Measurements from ENCODE around the gene PIMREG. TPM values are rescaled to one million over a fixed set of nuclear protein-coding genes. Genes with fewer than 3 reads are reported as not detected.

The PIMREG gene, protein sequence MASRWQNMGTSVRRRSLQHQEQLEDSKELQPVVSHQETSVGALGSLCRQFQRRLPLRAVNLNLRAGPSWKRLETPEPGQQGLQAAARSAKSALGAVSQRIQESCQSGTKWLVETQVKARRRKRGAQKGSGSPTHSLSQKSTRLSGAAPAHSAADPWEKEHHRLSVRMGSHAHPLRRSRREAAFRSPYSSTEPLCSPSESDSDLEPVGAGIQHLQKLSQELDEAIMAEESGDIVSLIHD
- total RNA-seq (2014; rRNA removed): 91.4 and 94.6 TPM in 2 replicates
- polyA plus RNA-seq (2012): 40.8 TPM

GRCh38 chr17:6443692-6444570, at the start of gene PIMREG:
Gene PIMREG, plus strand, starts transcription at chr17:6444455. Its CDS starts 656 bp downstream, at chr17:6445111.
- DNase-seq (ENCODE audit: low read depth): peak; percentile 94

- no peak for DNase-seq (ENCODE audit: low read depth)
These were observed 45.3 kb upstream of the PIMREG start for GRCh38 chr17:6398955-6399354.

DNA sequence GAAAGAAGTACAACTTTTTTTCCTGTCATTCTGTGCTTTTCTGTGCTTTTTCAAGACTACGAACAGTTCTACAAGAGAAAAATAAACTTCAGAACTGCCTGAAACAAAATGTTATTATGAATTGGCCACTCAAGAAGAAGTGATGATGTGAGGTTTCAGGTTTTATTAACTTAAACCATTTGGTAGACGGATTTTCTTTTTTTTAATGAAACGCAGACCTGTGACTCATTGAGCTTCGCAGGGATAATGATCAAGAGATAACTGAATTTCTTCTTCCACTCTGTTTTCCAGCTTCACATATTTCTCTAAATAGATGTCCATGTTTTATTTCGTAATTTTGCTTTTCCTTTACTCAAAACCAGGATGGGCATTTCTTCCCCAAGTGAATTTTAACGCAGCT, 42.0 kb upstream of the PIMREG start:
- no peak for DNase-seq (ENCODE audit: low read depth)

DNA sequence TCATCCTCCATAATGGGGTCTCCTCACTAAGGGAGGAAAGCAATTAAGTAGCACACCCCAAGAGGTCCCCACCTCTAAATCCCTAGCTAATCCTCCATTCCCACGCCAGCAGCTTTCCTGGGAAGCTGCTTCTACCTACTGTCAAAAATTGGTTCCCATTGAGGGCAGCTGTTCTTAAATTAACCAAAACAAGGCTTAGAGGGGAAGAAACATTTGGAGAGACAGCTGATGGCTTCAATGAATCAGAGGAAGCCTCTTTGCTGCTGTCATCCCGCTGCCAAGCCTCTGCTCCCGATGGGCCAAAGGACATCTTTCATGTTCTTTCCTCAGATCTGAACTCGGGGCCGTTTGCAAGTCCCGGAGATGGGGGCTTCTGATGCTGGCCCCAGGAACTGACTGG, 36.0 kb upstream of the PIMREG start:
- DNase-seq (ENCODE audit: low read depth): peak; percentile 52

DNA sequence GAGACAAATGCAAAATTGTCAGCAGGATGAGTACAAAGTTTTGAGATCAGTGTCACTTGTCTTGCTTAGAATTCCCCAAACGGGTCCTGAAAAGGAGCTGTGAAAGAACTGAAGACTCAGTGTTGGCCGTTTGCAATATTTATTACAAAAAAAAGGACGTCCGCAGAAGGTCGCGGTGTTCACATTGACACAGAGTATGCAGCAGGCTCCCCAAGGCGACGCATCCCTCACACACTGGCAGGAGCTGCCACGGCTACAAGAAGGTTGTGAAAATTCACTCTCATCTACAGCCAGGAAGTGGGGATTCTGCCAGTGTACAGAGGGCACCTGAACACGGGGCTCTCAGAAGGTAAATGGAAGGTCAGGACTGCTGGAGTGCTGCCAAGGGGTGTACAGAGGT, 35.5 kb upstream of the PIMREG start:
- DNase-seq (ENCODE audit: low read depth): no peak

DNA sequence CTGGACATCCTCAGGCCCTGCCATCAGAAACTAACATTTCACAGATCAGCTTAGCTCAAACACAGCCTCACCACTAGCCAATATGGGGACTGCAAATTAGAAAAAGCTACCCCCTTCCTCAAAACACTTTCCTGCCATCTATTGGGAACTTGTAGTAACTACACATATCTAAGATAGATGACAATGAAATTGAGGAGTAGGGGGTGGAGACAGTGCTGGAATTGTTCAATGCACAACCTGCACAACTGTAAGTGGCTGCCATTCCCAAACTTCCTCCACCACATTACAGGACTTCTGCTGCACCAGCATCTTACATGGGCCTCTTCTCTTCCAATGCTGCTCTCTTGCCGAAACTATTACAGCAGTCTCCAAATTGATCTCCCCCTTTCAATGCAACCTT, 31.2 kb upstream of the PIMREG start:
- DNase-seq (ENCODE audit: low read depth): peak; percentile 46

DNA sequence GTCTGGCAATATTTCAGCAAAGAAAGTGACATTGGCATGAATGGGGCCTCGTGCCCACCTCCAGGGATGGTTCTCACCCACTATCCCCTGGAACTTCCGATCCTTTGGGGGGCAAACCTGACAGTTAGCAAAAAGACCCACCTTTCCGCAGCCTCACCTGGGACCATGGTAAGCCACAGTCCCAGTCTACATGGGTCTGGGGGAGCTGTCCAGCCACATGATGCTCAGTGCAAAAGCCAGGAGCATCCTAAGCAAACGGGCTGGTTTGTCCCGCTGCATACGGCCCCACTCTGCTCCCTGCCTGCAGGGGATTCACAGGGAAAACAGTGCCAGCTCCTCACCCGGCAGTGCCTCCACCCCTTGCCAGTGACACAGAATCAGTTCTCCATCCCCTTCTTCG, 28.6 kb upstream of the PIMREG start:
- DNase-seq (ENCODE audit: low read depth): no peak

DNA sequence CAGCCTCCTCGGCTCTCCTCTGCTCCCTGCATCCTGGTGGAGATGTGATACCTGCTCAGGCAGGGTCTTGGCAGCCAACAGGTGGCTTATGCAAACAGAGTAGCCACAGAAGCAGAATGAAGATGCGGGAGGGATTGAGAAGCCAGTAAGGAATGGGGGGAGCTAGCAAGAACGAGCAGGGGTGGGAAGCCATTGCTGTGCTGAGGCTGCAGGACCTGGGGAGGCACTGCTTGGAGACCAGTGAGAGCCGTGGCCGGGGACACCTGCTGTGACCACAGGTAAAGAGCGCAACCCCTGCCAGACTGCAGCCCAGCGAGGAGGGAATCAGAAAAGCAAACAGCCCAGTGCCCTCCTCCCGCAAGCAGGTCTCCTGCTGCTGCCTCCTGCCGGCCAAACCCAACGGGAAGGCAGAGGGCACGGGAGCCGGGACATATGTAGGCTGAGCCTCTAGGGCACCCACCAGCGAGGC, 24.0 kb upstream of the PIMREG start:
- DNase-seq (ENCODE audit: low read depth): no peak

GRCh38 chr17:6421700-6422604, 22.3 kb upstream of the PIMREG start:
- DNase-seq (ENCODE audit: low read depth): peak; percentile 74

- DNase-seq (ENCODE audit: low read depth): no peak
These were observed 21.5 kb upstream of the PIMREG start for GRCh38 chr17:6422654-6423241.

DNA sequence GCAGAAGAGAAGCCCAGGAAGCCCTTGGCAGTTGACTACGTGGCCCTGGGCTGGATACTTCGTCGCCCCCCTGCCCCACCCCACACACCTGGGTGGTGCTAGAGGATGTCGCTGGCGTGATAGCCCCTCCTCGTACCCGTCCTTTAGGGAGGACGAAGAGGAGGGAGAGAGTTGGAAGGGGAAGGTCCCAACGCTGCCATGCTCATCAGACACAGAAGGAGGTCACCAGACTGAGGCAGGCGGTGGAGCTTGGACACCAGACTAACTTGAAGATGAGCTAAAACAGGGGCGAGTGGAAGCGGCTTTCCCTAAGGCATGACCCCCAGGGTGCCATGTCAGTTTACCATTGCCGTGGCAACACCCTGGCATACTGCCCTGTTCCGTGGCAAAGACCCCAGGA, 20.3 kb upstream of the PIMREG start:
- no peak for DNase-seq (ENCODE audit: low read depth)

- no peak for DNase-seq (ENCODE audit: low read depth)
These were observed 18.8 kb upstream of the PIMREG start for GRCh38 chr17:6425407-6425806.

GRCh38 chr17:6426356-6427101, 17.7 kb upstream of the PIMREG start:
- DNase-seq (ENCODE audit: low read depth): no peak

DNA sequence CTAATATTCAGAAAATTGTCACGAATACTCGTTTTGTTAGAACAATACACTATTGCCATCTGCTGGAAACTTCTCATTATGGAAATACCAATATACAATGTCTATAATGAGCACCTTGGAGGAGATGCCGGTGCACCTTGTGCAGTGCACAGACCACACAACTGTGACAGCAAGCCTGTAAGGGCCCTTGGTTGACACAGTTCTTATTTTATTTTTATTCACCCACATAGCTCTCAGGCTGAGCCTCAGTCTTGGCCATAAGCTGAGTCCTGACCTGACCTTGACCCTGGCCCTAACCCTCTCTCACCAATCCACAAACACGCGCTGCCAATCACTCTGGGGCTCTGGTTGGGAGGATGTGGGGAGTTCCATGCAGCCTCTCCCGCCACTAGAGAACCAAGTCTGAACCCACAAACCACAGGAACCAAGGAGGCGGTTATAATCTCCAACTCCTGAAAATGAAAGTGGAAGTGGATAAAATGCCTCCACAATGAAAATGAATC, 16.9 kb upstream of the PIMREG start:
- peak; percentile 64 for DNase-seq (ENCODE audit: low read depth)

GRCh38 chr17:6428207-6428965, 15.9 kb upstream of the PIMREG start:
- DNase-seq (ENCODE audit: low read depth): peak; percentile 10

DNA sequence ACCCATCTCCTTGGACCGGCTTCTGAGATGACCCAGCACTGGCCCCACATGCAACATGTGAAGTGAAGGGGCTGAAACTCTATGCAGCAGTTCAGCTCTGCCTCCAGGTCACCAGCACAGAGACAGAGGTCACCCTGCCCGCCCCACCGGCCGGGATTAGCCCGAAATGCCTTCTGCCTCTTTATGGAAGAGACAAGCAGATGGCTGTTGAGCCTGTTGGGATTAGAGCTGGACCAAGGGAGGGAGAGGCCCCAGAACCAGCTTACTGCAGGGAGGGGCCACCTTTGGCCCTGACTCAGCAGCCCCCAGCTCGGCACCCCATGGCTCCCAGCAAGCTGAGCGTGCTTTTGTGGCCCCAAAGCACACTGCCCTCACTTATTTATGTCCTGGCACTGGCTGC, 15.0 kb upstream of the PIMREG start:
- DNase-seq (ENCODE audit: low read depth): no peak

DNA sequence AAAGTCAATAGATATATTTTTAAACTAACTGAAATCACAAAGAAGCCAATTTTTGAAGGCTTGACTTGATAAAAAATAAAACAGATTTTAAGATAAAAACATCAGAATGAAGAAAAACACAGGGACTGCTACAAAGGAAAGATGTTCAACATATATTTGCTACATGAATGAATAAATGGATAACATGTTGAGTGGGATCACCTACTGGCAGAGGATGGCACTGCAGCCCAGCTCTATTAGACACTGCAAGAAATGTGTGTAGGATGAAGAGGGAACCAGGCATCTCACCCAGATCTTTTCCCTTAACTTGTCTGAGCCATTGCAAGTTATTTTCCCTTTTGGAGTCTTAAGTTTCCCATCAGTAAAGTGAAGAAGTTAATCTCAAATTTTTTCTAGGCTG, 13.5 kb upstream of the PIMREG start:
- peak; percentile 25 for DNase-seq (ENCODE audit: low read depth)

GRCh38 chr17:6435051-6435450, 9.2 kb upstream of the PIMREG start, which contains the start of gene AIPL1:
Gene AIPL1, minus strand, starts transcription at chr17:6435121. Its CDS starts 17 bp downstream, at chr17:6435104.
- DNase-seq (ENCODE audit: low read depth): no peak

DNA sequence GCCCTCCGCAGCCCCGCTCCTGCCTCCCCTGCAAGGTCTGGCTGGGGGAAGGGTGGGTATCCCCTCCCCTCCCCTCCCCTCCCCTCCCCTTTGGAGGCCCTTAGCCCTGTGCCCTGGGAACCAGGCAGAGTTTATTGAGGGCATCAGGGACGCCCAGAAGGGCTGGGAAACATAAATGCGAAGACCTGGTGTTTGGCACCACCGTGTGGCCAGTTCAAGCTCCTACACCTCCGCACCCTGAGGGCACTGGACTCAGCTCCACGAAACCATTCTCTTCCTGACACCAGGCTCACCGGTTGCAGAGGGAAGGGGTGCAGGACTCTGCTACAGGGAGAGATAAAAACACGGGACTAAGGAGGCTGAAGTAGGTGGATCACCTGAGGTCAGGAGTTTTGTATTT, 8.3 kb upstream of the PIMREG start:
- DNase-seq (ENCODE audit: low read depth): peak; percentile 52

- DNase-seq (ENCODE audit: low read depth): no peak
These were observed 6.8 kb upstream of the PIMREG start for GRCh38 chr17:6437466-6437865.

All from LHCN-M2 (cell line).